Testis (tissue), 3 donors: Measurements from ENCODE around the gene FREY1. TPM values are rescaled to one million over a fixed set of nuclear protein-coding genes. Genes with fewer than 3 reads are reported as not detected.

ENCODE experiments used
- DNase-seq: peaks from one replicate; pipeline ENCODE4 v3.0.0-alpha.2; 2019
- H3K27ac ChIP-seq, 2 donors: fragments of 200-600 bp; sonication (generic); one replicate each; pipeline ENCODE4 v1.5.1; 2019
- H3K27me3 ChIP-seq: fragments of 200-600 bp; sonication (generic); one replicate; pipeline ENCODE4 v1.5.1; 2019
- H3K36me3 ChIP-seq: fragments of 200-600 bp; sonication (generic); one replicate; pipeline ENCODE4 v1.5.1; 2017; ENCODE audit warnings: low read depth; ENCODE audit errors: missing control alignments
- H3K4me1 ChIP-seq: fragments of 200-600 bp; sonication (generic); one replicate; pipeline ENCODE4 v1.5.1; 2019
- H3K4me3 ChIP-seq, 2 donors: fragments of 200-600 bp; sonication (generic); one replicate each; pipeline ENCODE4 v1.5.1; 2017 to 2019
- H3K9me3 ChIP-seq: fragments of 200-600 bp; sonication (generic); one replicate; pipeline ENCODE4 v1.5.1; 2017
- POLR2A ChIP-seq: fragments of 450-650 bp; IDR thresholded peaks from one replicate; pipeline ENCODE4 v1.6.1; 2017; ENCODE audit warnings: antibody characterized with exemption, mild to moderate bottlenecking, moderate library complexity
- WGBS, 2 donors: methylation state at CpG; one replicate each; pipeline ENCODE4 v1.1.5; 2018; 5-methylcytosine and 5-hydroxymethylcytosine counted together
- intact Hi-C: fragments of 100-400 bp; cut with DNase I; formaldehyde crosslinking; loops from one replicate; pipeline ENCODE4 v1.15.1; 2023; ENCODE audit warnings: low total_unique reads
- polyA plus RNA-seq: library from polyadenylated mRNA; stranded (reverse); fragments of 350-450 nt; fragmentation: Illumina TruSeq; extraction: RNeasy Lipid Tissue Mini Kit (QIAGEN cat#74804); gene quantifications from one replicate; pipeline ENCODE4 v1.2.3, GENCODE V29; 2014; ENCODE audit warnings: low read depth, low replicate concordance; ENCODE audit not compliant: insufficient read depth
- total RNA-seq, 2 donors: library from RNA; depleted of rRNA; stranded (reverse); fragments of >200 nt; gene quantifications; one replicate each; pipeline ENCODE4 v1.2.3, GENCODE V29; 2016
- TF ChIP-seq, protein P1 (sequence below), 3 experiments: fragments of 450-650 bp in 2 of 3; fragments of 200-600 bp in 1 of 3; sonication (generic) in 1 of 3; IDR thresholded peaks; one replicate each; pipeline ENCODE4 v1.5.1; 2016 to 2019; ENCODE audit warnings: antibody characterized with exemption in 3 of 3, mild to moderate bottlenecking in 2 of 3, moderate library complexity in 1 of 3

The FREY1 gene
- total and polyA plus RNA-seq, 3 donors from 2014 or later = 19.2 to 59.2 (median 22.7) TPM

DNA sequence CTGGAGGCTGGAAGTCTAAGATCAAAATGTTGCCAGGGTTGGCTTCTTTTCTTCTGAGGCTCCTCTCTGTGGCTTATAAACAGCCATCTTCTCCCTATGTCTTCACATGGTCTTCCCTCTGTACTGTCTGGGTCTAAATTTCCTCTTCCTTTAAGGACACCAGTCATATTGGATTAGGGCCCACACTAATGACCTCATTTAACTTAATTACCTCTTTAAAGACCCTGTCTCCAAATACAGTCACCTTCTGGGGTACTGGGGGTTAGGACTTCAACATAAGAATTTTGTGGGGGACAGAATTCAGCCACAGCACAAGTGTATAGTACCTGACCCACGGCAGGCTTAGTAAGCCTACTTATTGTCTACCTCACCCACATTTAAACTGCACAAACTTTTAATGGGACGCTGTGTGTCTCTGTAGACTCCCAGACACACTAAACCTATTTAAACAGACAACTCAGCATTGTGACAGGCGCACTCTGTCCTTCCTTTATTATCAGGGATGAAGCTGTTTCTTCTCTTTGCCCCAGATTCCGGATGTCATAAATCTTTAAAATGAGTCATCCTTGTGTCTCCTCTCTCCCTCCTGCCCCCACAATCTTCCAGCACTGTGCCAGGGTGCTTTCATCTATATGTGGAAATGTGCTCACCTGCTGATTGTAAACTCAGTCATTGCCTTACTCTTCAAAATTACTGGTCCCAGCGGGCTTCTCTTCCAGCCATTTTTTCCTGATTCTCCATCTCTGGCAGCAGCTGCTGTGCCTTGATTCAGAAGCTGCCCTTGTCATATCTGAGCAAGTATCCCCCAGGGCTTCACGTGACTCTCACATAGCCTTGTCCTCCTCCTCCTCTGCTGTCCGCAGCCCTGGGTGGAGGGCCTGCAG is 27.0 kb downstream of the FREY1 start:
- intact Hi-C loops = no loop called here
- Histone ChIP-seq H3K27ac (peak overlapping the region in 1 of 2 donors; percentile 41), H3K9me3 (no peaks in the 10 kb centered on the region), H3K4me1 (no peaks in the 10 kb centered on the region), H3K36me3 (no peaks in the 10 kb centered on the region), H3K27me3 (no peaks in the 10 kb centered on the region), H3K4me3 (no peak overlapping the region)
- no peak for DNase-seq
- TF ChIP-seq, protein P1, sequence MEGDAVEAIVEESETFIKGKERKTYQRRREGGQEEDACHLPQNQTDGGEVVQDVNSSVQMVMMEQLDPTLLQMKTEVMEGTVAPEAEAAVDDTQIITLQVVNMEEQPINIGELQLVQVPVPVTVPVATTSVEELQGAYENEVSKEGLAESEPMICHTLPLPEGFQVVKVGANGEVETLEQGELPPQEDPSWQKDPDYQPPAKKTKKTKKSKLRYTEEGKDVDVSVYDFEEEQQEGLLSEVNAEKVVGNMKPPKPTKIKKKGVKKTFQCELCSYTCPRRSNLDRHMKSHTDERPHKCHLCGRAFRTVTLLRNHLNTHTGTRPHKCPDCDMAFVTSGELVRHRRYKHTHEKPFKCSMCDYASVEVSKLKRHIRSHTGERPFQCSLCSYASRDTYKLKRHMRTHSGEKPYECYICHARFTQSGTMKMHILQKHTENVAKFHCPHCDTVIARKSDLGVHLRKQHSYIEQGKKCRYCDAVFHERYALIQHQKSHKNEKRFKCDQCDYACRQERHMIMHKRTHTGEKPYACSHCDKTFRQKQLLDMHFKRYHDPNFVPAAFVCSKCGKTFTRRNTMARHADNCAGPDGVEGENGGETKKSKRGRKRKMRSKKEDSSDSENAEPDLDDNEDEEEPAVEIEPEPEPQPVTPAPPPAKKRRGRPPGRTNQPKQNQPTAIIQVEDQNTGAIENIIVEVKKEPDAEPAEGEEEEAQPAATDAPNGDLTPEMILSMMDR (IDR thresholded peaks at IDR 0.05) = no peak
- TF ChIP-seq POLR2A = no peak
- WGBS, 2 donors = 73 to 77% methylated on average over 7 of the region's 7 CpGs

DNA sequence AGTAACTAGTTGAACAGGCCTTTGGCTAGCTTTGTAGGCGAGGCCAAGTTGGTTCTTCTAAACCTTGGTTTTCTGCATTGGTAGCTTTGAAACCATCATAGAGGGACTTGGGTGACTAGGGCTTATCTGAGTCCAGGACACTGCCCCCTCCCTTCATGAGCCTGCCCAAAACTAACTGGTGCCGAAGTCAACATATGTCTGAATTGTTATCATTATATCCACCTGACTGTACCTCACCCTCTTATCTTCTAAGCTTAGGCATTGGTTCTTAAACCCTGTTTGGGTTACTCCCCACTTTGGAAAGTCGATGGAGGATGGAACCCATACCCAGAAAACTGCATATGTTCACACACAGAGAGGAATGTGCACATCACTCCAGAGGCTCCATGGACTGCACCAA is 29.2 kb downstream of the FREY1 start:
- Histone ChIP-seq H3K27me3 (no peaks in the 10 kb centered on the region), H3K36me3 (no peaks in the 10 kb centered on the region), H3K27ac (no peak overlapping the region), H3K4me3 (no peak overlapping the region), H3K9me3 (no peaks in the 10 kb centered on the region), H3K4me1 (no peaks in the 10 kb centered on the region)
- DNase-seq = no peak
- WGBS, 2 donors = 91 to 96% methylated on average over 3 of the region's 3 CpGs
- no peak for TF ChIP-seq POLR2A
- TF ChIP-seq, protein P1 (IDR thresholded peaks at IDR 0.05) = no peak
- intact Hi-C loops = no loop called here

DNA sequence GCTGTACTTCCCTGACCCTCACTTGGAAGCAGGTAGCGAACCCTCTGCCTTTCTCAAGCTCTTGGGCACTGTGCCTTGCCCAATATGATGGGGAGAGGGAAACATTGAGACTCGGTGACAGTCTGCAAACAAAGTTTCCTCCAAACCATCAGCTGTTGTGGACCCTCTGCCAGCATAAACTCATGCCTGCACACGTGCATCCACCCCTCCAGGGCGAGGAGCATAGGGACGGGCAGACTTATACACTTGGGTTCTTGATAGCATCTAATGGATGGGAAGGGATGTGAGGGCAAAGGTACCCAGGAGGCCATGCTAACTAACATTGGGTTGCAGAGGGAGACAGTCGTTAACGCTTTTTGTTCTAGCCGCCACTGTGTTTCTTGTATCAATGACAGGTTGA is 29.9 kb downstream of the FREY1 start:
- WGBS, 2 donors = 83 to 96% methylated on average over 8 of the region's 8 CpGs
- intact Hi-C loops = no loop called here
- Histone ChIP-seq H3K36me3 (no peaks in the 10 kb centered on the region), H3K4me1 (no peaks in the 10 kb centered on the region), H3K27me3 (no peaks in the 10 kb centered on the region), H3K9me3 (no peaks in the 10 kb centered on the region), H3K27ac (no peak overlapping the region), H3K4me3 (no peak overlapping the region)
- no peak for DNase-seq
- no peak for TF ChIP-seq POLR2A
- TF ChIP-seq, protein P1 (IDR thresholded peaks at IDR 0.05) = no peak

DNA sequence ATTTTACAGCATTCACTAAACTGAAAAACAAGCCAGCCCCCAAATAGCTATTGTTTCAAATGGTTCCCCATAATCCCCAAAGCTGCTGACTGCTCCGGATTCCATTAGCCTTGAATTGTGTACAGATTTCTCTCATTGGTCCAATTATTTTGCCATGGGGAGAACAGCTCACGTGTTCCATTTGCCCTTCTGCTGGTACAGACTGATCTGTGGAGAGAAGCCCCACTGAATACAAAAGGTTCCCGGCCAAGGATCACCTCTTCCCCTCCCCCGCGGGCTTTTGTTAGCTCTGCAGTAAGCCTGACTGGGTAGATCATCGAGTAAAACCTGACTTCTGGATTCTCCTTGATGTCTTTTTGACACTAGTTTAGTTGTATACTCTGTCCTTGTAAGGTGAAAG is 30.7 kb downstream of the FREY1 start:
- intact Hi-C loops = no loop called here
- H3K36me3 ChIP-seq = no peaks in the 10 kb centered on the region
- 56 to 69% methylated on average over 6 of the region's 6 CpGs for WGBS, 2 donors
- H3K27me3 ChIP-seq = no peaks in the 10 kb centered on the region
- H3K4me1 ChIP-seq = no peaks in the 10 kb centered on the region
- TF ChIP-seq, protein P1 (IDR thresholded peaks at IDR 0.05) = no peak
- TF ChIP-seq POLR2A = no peak
- no peaks in the 10 kb centered on the region for H3K9me3 ChIP-seq
- H3K4me3 ChIP-seq = no peak overlapping the region
- no peak for DNase-seq
- H3K27ac ChIP-seq = no peak overlapping the region
